SU-DHL-6 (cell line): ENCODE data around the gene SYT15.
"Not testable (repeated sequence)": the region's sequence is repeated elsewhere in the genome, so short reads cannot be mapped to it uniquely, and the experiment has no call there.

ENCODE experiments used
- CTCF ChIP-seq: fragments of 200-600 bp; sonication (generic); IDR thresholded peaks from one replicate; pipeline ENCODE4 v1.5.1; 2017; ENCODE audit warnings: antibody characterized with exemption, mild to moderate bottlenecking, low read length, moderate library complexity; ENCODE audit not compliant: insufficient read depth, poor library complexity, severe bottlenecking
- EZH2phosphoT487 ChIP-seq: fragments of 200-600 bp; sonication (generic), shearing (Covaris generic); conservative IDR thresholded peaks from 2 replicates; pipeline ENCODE4 v1.6.1; 2018; ENCODE audit warnings: mild to moderate bottlenecking, antibody characterized with exemption, low read length, moderate library complexity, mixed read lengths

GRCh38 chr10:46565591-46566332 is 13.2 kb upstream of the SYT15 start:
- peak; percentile 46 for TF ChIP-seq CTCF
- not testable (repeated sequence) for TF ChIP-seq EZH2phosphoT487
